Panc1 (cell line): Measurements from ENCODE around the gene TP73. TPM values are rescaled to one million over a fixed set of nuclear protein-coding genes. Genes with fewer than 3 reads are reported as not detected.

Experiments used
- ATAC-seq: fragments of 200-7000 bp; cut with Tn5 transposase; 2 replicates; pipeline ENCODE4 v1.9.1; 2020; ENCODE audit warnings: mild to moderate bottlenecking, moderate library complexity
- BruUV-seq: library from RNA; stranded (reverse); fragments of 400-500 nt; replicated peaks from 2 replicates; lab custom pipeline; 2021; lab: Mats Ljungman, UMichigan
- CTCF ChIA-PET: fragments of 300-600 bp; sonication (Branson Sonifier 250); formaldehyde crosslinking; loops from one replicate; lab custom pipeline; 2022; ENCODE audit warnings: antibody characterized with exemption; lab: Charles Lee
- POLR2A ChIA-PET: fragments of 300-600 bp; sonication (Branson Sonifier 250); formaldehyde crosslinking; loops from one replicate; lab custom pipeline; 2022; ENCODE audit warnings: antibody characterized with exemption; lab: Charles Lee
- DNase-seq: peaks from one replicate; pipeline ENCODE4 v3.0.0-alpha.2; 2010; ENCODE audit warnings: low read depth, low spot score
- H3K27ac ChIP-seq: 2 replicates; pipeline ENCODE4 v1.5.1; 2011; ENCODE audit warnings: mild to moderate bottlenecking, low read length, inconsistent platforms
- H3K27me3 ChIP-seq: fragments of 200-500 bp; sonication (Bioruptor generic); 2 replicates; pipeline ENCODE4 v1.6.0; 2014; ENCODE audit warnings: low read length, inconsistent platforms; ENCODE audit not compliant: control insufficient read depth, insufficient read depth
- H3K36me3 ChIP-seq: fragments of 200-500 bp; sonication (Bioruptor generic); 2 replicates; pipeline ENCODE4 v1.5.1; 2014; ENCODE audit warnings: inconsistent platforms, mild to moderate bottlenecking, low read length, moderate library complexity; ENCODE audit not compliant: control insufficient read depth, insufficient read depth
- H3K4me1 ChIP-seq: 2 replicates; pipeline ENCODE4 v1.5.1; 2011; ENCODE audit warnings: inconsistent platforms, mild to moderate bottlenecking, low read length, moderate library complexity; ENCODE audit not compliant: control insufficient read depth, insufficient read depth
- H3K4me3 ChIP-seq, 2 experiments: 2 replicates each; pipeline ENCODE4 v1.5.1; 2011 to 2012; ENCODE audit warnings: low read depth in 2 of 2, low read length in 2 of 2, mild to moderate bottlenecking in 2 of 2, inconsistent platforms in 1 of 2, moderate library complexity in 1 of 2
- H3K9me3 ChIP-seq: fragments of 200-500 bp; sonication (Bioruptor generic); 2 replicates; pipeline ENCODE4 v1.5.1; 2014; ENCODE audit warnings: low read depth, mild to moderate bottlenecking, inconsistent platforms, low read length, moderate library complexity; ENCODE audit not compliant: control insufficient read depth, insufficient read depth
- CTCF ChIP-seq: fragments of 450-650 bp; IDR thresholded peaks from 2 replicates; pipeline ENCODE4 v1.5.1; 2017; ENCODE audit warnings: mild to moderate bottlenecking
- POLR2AphosphoS5 ChIP-seq: IDR thresholded peaks from 2 replicates; pipeline ENCODE4 v1.6.1; 2012; ENCODE audit warnings: mild to moderate bottlenecking, low read depth, low read length, moderate library complexity
- REST ChIP-seq, 2 experiments: IDR thresholded peaks; 2 replicates each; pipeline ENCODE4 v1.6.1; 2011 to 2012; ENCODE audit warnings: low read depth in 2 of 2, control low read depth in 1 of 2, low read length in 1 of 2, mild to moderate bottlenecking in 1 of 2, moderate library complexity in 1 of 2; ENCODE audit not compliant: insufficient read depth in 1 of 2
- SIN3A ChIP-seq: IDR thresholded peaks from 2 replicates; pipeline ENCODE4 v1.6.1; 2012; ENCODE audit warnings: low read depth, mild to moderate bottlenecking, low read length, moderate library complexity, borderline replicate concordance; ENCODE audit not compliant: insufficient read depth
- TCF7L2 ChIP-seq: IDR thresholded peaks from 2 replicates; pipeline ENCODE4 v1.6.1; 2011; ENCODE audit warnings: mild to moderate bottlenecking, low read depth, low read length, inconsistent platforms
- in situ Hi-C: cut with HindIII; loops from 2 replicates; pipeline ENCODE4 v1.10.0; 2016; ENCODE audit warnings: low sequenced_read_pairs, low pct_unique_long_range_greater_than_20kb
- intact Hi-C: fragments of 100-400 bp; cut with micrococcal nuclease; formaldehyde crosslinking; loops from one replicate; pipeline ENCODE4 v1.10.0; 2022; ENCODE audit not compliant: unreplicated experiment
- total RNA-seq: library from RNA; stranded (reverse); gene quantifications from one replicate; pipeline ENCODE4 v1.2.1, GENCODE V29; 2021; ENCODE audit not compliant: unreplicated experiment

The TP73 gene
- total RNA-seq, 1 experiment from 2014 or later: 4.7 TPM

- intact Hi-C loops (no loop called here), in situ Hi-C loops (no loop called here)
- ChIA-PET CTCF (no interaction called here), POLR2A (no interaction called here)
- DNase-seq: no peak
- H3K9me3 ChIP-seq: no peaks in the 10 kb centered on the region
- H3K36me3 ChIP-seq: peaks cover 5% of the 10 kb centered on the region
- no peak overlapping the region for H3K4me3 ChIP-seq
- H3K27me3 ChIP-seq: no peaks in the 10 kb centered on the region
- no peak overlapping the region for H3K27ac ChIP-seq
- peaks cover 5% of the 10 kb centered on the region for H3K4me1 ChIP-seq
- no peak for ATAC-seq
- no TSS peak for BruUV-seq
- TF ChIP-seq CTCF (no peak), REST (IDR thresholded peaks at IDR 0.05; ENCODE audit: insufficient read depth in 1 of 2, low read depth in 2 of 2, low read length in 1 of 2) (no peak), POLR2AphosphoS5 (no peak), TCF7L2 (no peak), SIN3A (no peak)
Measured at GRCh38 chr1:3630161-3630611, 22.1 kb upstream of the TP73 start.

GRCh38 chr1:3630914-3631313 lies 21.4 kb upstream of the TP73 start:
- no peak for TF ChIP-seq SIN3A
- TF ChIP-seq REST (IDR thresholded peaks at IDR 0.05; ENCODE audit: insufficient read depth in 1 of 2, low read depth in 2 of 2, low read length in 1 of 2): no peak
- TF ChIP-seq POLR2AphosphoS5: no peak
- no peak for TF ChIP-seq CTCF
- no peak for TF ChIP-seq TCF7L2
- in situ Hi-C loops (no loop called here), intact Hi-C loops (no loop called here)
- Histone ChIP-seq H3K36me3 (peaks cover 5% of the 10 kb centered on the region), H3K9me3 (no peaks in the 10 kb centered on the region), H3K4me3 (no peak overlapping the region), H3K4me1 (peaks cover 1% of the 10 kb centered on the region), H3K27ac (no peak overlapping the region), H3K27me3 (no peaks in the 10 kb centered on the region)
- DNase-seq: no peak
- ChIA-PET CTCF (no interaction called here), POLR2A (no interaction called here)
- 0 out of 2 replicates have a peak, but pooled peaks have one; percentile 19 for ATAC-seq
- BruUV-seq: no TSS peak
